Measurements from ENCODE around the gene SCN7A.
"Not testable (repeated sequence)": the region's sequence is repeated elsewhere in the genome, so short reads cannot be mapped to it uniquely, and the experiment has no call there.

SCN7A gene

DNA sequence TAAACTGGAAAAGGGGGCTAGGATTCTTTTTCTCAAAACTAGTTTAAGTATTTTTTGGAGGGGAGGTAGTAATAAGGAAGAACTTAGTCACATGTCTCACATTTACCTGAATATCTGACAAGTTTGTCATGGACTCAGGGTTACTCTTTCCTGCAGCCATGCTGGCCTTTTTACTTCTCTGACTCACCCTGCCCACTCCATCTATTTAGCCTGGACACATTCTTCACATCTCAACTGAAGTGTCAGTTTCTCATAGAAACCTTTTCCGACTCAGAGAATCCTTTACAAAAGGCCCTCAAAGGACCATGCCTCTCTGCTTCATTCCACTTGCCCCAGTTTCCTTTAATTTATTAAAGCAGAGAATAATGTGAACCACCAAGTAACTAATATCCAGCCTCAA is 42.6 kb downstream of the SCN7A start:
- FAIRE-seq = no peak

GRCh38 chr2:166449439-166449838 is 44.6 kb downstream of the SCN7A start:
- FAIRE-seq = no peak

DNA sequence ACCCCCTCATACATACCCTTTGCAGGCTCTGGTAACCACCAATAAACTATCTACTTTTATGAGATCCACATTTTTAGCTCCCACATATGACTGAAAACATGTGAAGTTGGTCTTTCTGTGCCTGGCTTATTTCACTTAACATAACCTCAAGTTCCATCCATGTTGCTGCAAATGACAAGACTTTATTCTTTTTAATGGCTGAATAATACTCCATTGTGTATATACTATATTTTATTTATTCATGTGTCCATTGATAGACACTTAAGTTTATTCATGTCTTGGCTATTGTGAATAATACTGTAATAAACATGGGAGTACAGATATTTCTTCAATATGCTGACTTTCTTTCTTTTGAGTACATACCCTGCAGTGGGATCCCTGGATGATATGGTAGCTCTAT is 45.9 kb downstream of the SCN7A start:
- no peak for FAIRE-seq

- no peak for FAIRE-seq
Measured at GRCh38 chr2:166444306-166444705, 49.7 kb downstream of the SCN7A start.

GRCh38 chr2:166440313-166440712 is 53.7 kb downstream of the SCN7A start:
- no peak for FAIRE-seq

DNA sequence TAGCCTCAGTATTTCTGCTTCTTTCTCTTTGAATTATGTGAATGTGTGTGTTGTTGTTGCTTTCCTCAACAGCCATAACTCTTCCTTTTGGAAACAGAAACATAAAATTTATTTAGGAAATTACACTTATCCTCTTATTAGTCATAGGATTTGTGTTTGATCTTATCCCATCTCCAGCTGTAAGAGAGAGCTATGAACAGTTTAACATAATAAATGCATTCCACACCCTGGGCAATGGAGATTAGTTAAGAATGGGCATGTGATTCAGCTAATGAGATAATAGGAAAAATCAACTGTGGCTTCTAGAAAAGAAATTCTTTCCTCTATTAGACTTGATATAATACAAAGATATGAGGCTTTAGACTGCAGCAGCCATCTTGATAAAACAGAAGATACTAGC is 55.0 kb downstream of the SCN7A start:
- FAIRE-seq = no peak

- FAIRE-seq = no peak
Measured at GRCh38 chr2:166436976-166437375, 57.1 kb downstream of the SCN7A start.

- no peak for FAIRE-seq
Measured at GRCh38 chr2:166436189-166436588, 57.9 kb downstream of the SCN7A start.

DNA sequence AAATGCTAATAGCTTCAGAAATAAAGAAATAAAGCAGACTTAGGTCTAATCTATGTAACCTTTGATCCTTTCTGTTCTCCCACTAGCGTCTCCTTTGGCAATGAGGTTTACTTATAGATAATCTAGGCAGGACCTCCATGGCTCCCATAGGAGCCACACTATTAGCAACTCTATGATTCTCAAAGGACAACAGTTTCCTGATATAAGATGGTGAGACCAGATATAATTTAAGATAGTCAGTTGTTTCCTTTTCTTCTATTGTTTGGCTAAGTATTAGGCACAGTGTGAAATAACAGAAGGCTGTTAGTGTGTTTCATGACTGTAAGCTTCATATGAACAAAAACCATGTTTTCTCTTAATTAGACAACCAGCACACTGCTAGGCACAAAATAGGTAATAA is 59.6 kb downstream of the SCN7A start:
- no peak for FAIRE-seq

DNA sequence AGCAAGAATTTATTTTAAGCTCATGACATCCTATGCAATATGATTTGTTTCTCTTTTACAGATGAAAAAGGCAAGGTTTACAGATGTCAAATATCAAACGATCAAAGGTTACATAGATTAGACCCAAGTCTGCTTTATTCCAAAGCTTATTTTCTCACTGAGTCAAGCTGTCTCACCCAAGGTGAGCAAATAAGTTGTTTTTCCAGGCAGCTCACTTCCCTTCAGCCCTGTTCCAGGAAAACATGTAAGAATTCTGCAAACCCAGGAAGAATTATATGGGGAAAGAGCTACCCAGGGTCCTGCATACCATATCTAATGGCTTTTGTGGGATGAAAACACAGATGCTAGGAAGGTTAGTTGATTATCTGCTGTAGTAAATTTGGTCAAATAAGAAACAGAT is 60.6 kb downstream of the SCN7A start:
- FAIRE-seq = no peak

GRCh38 chr2:166432331-166432730 is 61.7 kb downstream of the SCN7A start:
- FAIRE-seq = no peak

GRCh38 chr2:166424841-166425240 is 69.2 kb downstream of the SCN7A start:
- FAIRE-seq = no peak

- peak; percentile 77 for FAIRE-seq
Measured at GRCh38 chr2:166419616-166419934, 74.5 kb downstream of the SCN7A start.

- no peak for FAIRE-seq
Measured at GRCh38 chr2:166418853-166419615, 75.0 kb downstream of the SCN7A start.

DNA sequence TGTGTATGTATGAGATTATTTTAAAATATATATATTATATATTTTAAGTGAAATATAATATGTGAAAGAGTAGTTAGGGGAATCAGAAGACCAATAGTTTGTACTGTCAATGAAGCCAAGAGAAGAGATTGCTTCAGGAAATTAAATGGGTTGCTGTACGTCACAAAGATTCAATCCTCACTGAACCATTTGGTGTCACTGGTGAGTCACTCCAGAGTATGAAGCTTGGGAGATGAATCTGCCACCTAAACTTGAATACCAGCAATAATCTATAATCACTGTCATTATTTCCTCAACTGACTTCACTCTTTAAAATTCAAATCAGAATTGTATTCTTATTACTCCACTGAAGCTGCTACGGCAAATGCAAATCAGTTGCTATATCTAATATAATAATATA is 76.4 kb downstream of the SCN7A start:
- FAIRE-seq = peak; percentile 31

GRCh38 chr2:166413255-166413654 is 80.8 kb downstream of the SCN7A start:
- FAIRE-seq = no peak

DNA sequence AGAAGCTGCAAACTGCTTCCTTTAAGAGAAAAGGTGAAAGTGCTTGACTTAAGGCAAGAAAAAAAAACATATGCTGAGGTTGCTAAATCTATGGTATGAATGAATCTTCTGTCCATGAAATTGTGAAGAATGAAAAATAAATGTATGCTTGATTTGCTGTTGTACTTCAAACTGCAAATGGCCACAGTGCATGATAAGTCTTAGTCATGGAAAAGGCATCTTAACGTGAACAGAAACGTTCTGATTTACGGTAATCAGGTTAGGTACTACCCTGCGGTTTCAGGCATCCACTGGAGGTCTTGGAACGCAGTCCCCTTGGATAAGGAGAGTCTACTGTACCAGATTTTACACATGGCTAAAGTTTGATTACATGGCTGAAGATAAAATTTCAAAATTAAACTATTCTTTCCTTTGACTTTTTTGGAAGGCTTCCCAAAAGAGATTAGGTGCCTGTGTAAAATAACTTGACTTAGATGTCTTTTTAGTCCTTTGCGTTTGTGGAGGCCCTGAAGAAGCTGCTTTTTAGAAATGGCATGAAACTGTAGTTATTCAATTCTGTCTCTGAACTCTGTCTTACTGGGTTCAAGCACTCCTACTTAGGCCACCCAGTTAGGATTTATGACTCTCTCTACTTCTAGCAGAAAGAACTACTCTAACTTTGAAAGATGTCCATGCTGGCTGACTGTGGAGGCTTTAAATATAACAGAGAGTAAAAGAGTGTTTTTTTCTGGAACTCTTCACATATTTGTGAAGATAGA is 82.4 kb downstream of the SCN7A start:
- FAIRE-seq = peak; percentile 90

GRCh38 chr2:166410828-166411472 is 83.1 kb downstream of the SCN7A start:
- no peak for FAIRE-seq

DNA sequence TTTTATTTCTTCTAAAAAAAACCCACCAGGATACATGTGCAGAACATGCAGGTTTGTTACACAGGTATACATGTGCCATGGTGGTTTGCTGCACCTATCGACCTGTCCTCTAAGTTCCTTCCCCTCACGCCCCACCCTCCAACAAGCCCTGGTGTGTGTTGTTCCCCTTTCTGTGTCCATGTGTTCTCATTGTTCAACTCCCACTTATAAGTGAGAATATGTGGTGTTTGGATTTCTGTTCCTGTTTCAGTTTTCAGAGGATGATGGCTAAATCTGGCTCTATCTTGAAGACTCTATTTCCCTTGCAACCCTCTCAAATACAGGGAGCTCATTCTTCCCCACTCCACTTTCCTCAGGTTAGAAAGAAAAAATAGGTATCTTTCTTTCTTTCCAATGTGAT is 86.3 kb downstream of the SCN7A start:
- not testable (repeated sequence) for FAIRE-seq

DNA sequence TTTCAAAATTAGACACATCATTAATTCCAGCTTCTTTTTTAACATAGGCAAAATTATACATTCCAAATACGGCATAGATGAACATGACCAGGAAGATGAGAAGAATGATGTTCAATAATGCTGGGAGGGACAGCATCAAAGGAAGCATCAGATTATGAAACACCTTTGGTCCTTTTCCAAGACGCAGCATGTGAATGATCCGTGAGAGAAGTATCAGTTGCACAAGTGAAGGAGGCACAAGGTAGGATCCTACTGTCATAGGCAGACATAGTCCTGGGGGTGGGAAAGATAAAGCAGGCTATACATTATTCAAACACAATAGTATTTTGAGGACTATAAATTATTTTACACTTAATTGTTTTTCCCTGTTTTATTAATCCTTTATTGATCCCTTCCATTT is 87.7 kb downstream of the SCN7A start:
- no peak for FAIRE-seq

DNA sequence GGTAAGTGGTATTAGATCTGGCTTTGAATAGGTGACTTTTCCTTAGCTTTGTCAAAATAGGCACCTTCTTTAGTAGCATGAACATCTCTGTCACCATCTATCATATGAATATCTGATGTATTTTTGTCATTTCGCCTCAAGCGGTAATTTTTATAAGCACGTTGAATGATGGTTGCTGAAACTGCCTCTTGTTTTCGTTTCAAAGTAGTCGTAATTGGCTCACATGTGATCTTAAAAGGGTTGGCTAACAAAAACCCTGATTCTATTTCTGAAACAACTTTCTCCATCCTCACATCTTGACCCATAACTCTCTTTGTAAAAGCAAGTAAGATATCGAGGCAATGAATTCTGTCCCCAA is 88.5 kb downstream of the SCN7A start:
- FAIRE-seq = no peak

DNA sequence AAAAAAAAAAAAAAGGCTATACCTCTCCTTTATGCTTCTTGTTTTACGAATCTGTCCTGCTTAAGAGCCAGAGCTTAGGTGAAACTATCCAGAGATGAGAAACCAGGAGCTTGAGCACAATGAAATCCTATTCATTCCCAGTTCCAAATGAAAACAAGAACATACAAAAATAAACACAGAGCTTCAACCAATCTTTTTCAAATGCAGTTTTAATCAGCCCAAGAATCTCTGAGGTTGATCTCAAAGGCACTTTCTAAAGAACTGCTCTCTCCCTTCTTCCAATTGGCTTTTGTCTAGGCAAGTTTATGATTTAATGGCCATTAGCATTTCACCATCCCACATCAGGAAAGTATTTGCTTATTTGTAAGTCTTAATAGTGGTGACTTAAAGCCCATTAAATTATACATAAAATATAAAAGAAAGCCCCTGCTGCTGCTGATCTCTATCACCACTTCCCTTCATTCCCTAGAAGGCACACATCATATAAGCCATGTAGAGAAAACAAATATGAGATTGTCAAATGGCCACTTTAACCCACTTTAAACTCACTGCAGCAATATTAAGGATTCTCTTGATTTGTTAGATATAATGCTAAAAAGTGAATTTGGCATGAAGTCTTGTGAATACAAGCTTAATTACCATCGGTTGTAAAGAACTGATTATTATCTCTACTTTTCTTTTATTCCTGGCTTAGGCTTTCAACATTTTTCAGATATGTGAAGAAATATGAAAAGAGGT is 89.0 kb downstream of the SCN7A start:
- no peak for FAIRE-seq

- no peak for FAIRE-seq
Measured at GRCh38 chr2:166394245-166394644, 99.8 kb downstream of the SCN7A start.

Measured in endometrium (tissue), 2 donors.